T-helper 1 cell (primary cell): Measurements from ENCODE around the gene H2AZ2.
"Not testable (repeated sequence)": the region's sequence is repeated elsewhere in the genome, so short reads cannot be mapped to it uniquely, and the experiment has no call there.

Experiments
- DNase-seq, 5 donors: peaks; one replicate each; pipeline ENCODE4 v3.0.0-alpha.2; 2012 to 2020
- total RNA-seq, 4 donors: gene quantifications; one replicate each; lab custom pipeline; 2026; lab: John Stamatoyannopoulos, UW

Gene H2AZ2
- 144 to 213 (median 193) reads per million in 4 donors for total RNA-seq

- DNase-seq, result peak; percentile 99 to 100 (median 100)
These were observed at the start of gene H2AZ2 for GRCh38 chr7:44847920-44848634. Gene H2AZ2 (minus strand): TSS chr7:44848087. CDS start chr7:44847971, 116 bp downstream.

- no peak for DNase-seq
These were observed 49.4 kb upstream of the H2AZ2 start for GRCh38 chr7:44897309-44897708.

- no peak for DNase-seq
These were observed 47.1 kb upstream of the H2AZ2 start for GRCh38 chr7:44894888-44895580.

GRCh38 chr7:44893710-44894234 is 45.9 kb upstream of the H2AZ2 start:
- DNase-seq, result no peak

GRCh38 chr7:44891791-44892190 is 43.9 kb upstream of the H2AZ2 start:
- no peak for DNase-seq

GRCh38 chr7:44891372-44891771 is 43.5 kb upstream of the H2AZ2 start:
- DNase-seq, result peak in 3 of 5 donors; percentile 14 to 55 (median 32)

- DNase-seq, result no peak
These were observed 41.3 kb upstream of the H2AZ2 start for GRCh38 chr7:44889086-44889781.

GRCh38 chr7:44887293-44887692 is 39.4 kb upstream of the H2AZ2 start:
- DNase-seq, result no peak

- peak; percentile 95 to 99 (median 96) for DNase-seq
These were observed 37.8 kb upstream of the H2AZ2 start, which contains the start of gene PURB for GRCh38 chr7:44885394-44886317. Gene PURB (minus strand): TSS chr7:44885530. CDS start chr7:44885348, 182 bp downstream.

GRCh38 chr7:44884621-44885393 is 36.9 kb upstream of the H2AZ2 start:
- peak in 4 of 5 donors; percentile 35 to 60 (median 45) for DNase-seq

- DNase-seq, result no peak
These were observed 36.2 kb upstream of the H2AZ2 start for GRCh38 chr7:44883961-44884620.

GRCh38 chr7:44882899-44883298 is 35.0 kb upstream of the H2AZ2 start:
- no peak for DNase-seq

GRCh38 chr7:44881610-44882009 is 33.7 kb upstream of the H2AZ2 start:
- no peak for DNase-seq

GRCh38 chr7:44881066-44881600 is 33.2 kb upstream of the H2AZ2 start:
- DNase-seq, result no peak

- no peak for DNase-seq
These were observed 32.6 kb upstream of the H2AZ2 start for GRCh38 chr7:44880317-44881018.

- no peak for DNase-seq
These were observed 28.5 kb upstream of the H2AZ2 start for GRCh38 chr7:44876393-44876792.

- no peak for DNase-seq
These were observed 27.4 kb upstream of the H2AZ2 start for GRCh38 chr7:44875241-44875640.

- DNase-seq, result no peak
These were observed 24.9 kb upstream of the H2AZ2 start for GRCh38 chr7:44872787-44873186.

- not testable (repeated sequence) for DNase-seq
These were observed 24.0 kb upstream of the H2AZ2 start for GRCh38 chr7:44871918-44872317.

GRCh38 chr7:44870780-44871179 is 22.9 kb upstream of the H2AZ2 start:
- not testable (repeated sequence) for DNase-seq
